ENCODE measurements around the gene MYH2.

MYH2 gene

DNA sequence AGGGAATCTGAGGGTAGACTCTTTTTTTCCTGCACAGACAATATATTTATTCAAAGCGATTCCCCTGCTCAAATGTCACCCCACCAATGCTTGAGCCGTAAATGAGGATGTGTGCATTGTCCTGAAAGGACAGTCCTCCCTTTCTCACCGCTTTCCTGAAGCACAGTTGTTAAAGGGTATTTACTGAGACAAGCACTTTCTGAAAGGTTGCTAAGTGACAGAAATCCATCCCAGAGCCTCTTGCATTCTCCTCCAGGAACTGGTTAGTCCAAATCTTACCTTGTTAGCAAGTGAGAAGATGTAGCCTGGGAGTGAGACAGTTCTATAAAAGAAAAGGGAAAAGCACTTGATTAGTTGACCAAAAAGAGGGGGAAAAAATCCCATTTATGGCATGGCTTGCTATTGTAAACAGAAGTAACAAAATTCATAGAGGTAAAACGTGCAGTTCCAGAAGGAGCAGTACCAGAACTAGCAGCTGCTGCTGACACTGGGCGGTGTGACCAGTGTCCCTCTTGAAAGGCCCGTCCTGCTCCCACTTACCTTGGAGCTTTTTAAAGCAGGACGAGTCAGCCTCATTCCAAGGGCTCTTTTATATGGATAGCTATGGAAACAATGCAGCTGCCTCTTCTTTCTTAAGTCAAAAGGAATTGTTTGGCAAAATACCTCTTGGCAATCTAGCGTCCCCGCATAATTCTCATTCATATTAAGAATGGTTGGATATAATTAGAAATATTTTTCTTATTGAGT, at the start of gene MYH2:
Gene MYH2, minus strand, starts transcription at position 563 of the 747 bp plus-strand sequence. CDS start 1,738 bp downstream, outside the sequence.
- ATAC-seq (replicated peaks; ENCODE audit: extremely low read depth, poor library complexity, severe bottlenecking) (no peak), DNase-seq (ENCODE audit: low spot score in 2 of 2) (no peak)
- peaks cover 25% of the 10 kb centered on the region for H3K27me3 Mint-ChIP-seq
- no peak within 1 kb of the TSS for H3K27ac Mint-ChIP-seq (ENCODE audit: low read depth)
- H3K9me3 Mint-ChIP-seq: no peaks in the 10 kb centered on the region
- no peaks in the 10 kb centered on the region for H3K36me3 Mint-ChIP-seq (ENCODE audit: insufficient read depth)
- no peaks in the 10 kb centered on the region for H3K4me1 Mint-ChIP-seq
- no peak within 1 kb of the TSS for H3K4me3 Mint-ChIP-seq

DNA sequence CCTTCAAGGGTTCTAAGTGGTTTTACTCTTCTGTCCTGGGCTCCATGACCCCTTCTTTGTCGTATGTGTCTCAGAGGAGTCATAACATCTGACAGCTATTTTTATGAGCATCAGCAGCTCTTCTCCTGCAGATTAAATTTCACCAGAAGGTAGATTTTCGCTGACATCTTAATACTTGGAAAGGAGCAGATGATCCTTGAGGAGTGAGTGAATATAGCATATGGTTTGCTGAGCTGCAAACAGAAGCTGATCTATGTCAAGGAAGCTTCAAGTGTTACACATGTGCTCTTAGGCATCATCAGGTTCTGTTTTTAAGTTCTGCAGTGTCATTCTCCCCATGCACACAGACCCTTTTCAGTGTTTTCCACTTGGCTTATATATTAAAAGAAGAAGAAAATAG, 49.2 kb upstream of the MYH2 start:
- Mint-ChIP-seq H3K9me3 (no peaks in the 10 kb centered on the region), H3K4me1 (no peaks in the 10 kb centered on the region), H3K27me3 (peaks cover 32% of the 10 kb centered on the region), H3K36me3 (ENCODE audit: insufficient read depth) (no peaks in the 10 kb centered on the region), H3K4me3 (no peak overlapping the region), H3K27ac (ENCODE audit: low read depth) (no peak overlapping the region)
- DNase-seq (ENCODE audit: low spot score in 2 of 2) (no peak), ATAC-seq (replicated peaks; ENCODE audit: extremely low read depth, poor library complexity, severe bottlenecking) (no peak)

GRCh38 chr17:10589553-10590145, 40.2 kb upstream of the MYH2 start:
- Mint-ChIP-seq H3K4me3 (no peak overlapping the region), H3K27me3 (peaks cover 63% of the 10 kb centered on the region), H3K36me3 (ENCODE audit: insufficient read depth) (no peaks in the 10 kb centered on the region), H3K4me1 (no peaks in the 10 kb centered on the region), H3K9me3 (no peaks in the 10 kb centered on the region), H3K27ac (ENCODE audit: low read depth) (no peak overlapping the region)
- no peak for DNase-seq (ENCODE audit: low spot score in 2 of 2)
- no peak for ATAC-seq (replicated peaks; ENCODE audit: extremely low read depth, poor library complexity, severe bottlenecking)

GRCh38 chr17:10585529-10585928, 36.1 kb upstream of the MYH2 start:
- Mint-ChIP-seq H3K27me3 (peaks cover 67% of the 10 kb centered on the region), H3K36me3 (ENCODE audit: insufficient read depth) (no peaks in the 10 kb centered on the region), H3K4me3 (no peak overlapping the region), H3K27ac (ENCODE audit: low read depth) (no peak overlapping the region), H3K9me3 (no peaks in the 10 kb centered on the region), H3K4me1 (no peaks in the 10 kb centered on the region)
- ATAC-seq (replicated peaks; ENCODE audit: extremely low read depth, poor library complexity, severe bottlenecking): no peak
- DNase-seq (ENCODE audit: low spot score in 2 of 2): no peak

- H3K36me3 Mint-ChIP-seq (ENCODE audit: insufficient read depth): no peaks in the 10 kb centered on the region
- no peaks in the 10 kb centered on the region for H3K4me1 Mint-ChIP-seq
- H3K4me3 Mint-ChIP-seq: no peak overlapping the region
- DNase-seq (ENCODE audit: low spot score in 2 of 2) (no peak), ATAC-seq (replicated peaks; ENCODE audit: extremely low read depth, poor library complexity, severe bottlenecking) (no peak)
- H3K27ac Mint-ChIP-seq (ENCODE audit: low read depth): no peak overlapping the region
- H3K9me3 Mint-ChIP-seq: no peaks in the 10 kb centered on the region
- peaks cover 50% of the 10 kb centered on the region for H3K27me3 Mint-ChIP-seq
Observed at GRCh38 chr17:10583834-10584233, 34.4 kb upstream of the MYH2 start.

GRCh38 chr17:10579270-10579669, 29.8 kb upstream of the MYH2 start:
- H3K27ac Mint-ChIP-seq (ENCODE audit: low read depth): no peak overlapping the region
- no peaks in the 10 kb centered on the region for H3K9me3 Mint-ChIP-seq

DNA sequence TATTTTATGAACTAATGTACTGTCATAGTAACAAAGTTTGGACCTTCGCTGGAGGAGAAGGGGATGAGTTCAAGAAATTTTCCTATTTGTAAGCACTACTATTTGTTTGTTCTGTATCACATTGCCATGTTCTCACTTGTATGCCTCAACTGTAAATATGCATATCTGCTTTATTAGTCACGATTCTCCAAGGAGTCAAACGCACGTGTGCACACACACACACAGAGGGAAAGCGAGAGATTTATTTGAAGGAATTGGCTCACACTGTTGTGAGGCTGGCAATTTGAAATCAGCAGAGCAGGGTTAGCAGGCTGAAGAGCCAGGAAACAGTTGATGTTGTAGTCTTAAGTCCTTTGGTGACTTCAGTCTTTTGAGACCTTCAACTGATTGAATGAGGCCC, 24.9 kb upstream of the MYH2 start:
- Mint-ChIP-seq H3K4me3 (no peak overlapping the region), H3K4me1 (no peaks in the 10 kb centered on the region), H3K9me3 (no peaks in the 10 kb centered on the region), H3K27ac (ENCODE audit: low read depth) (no peak overlapping the region), H3K36me3 (ENCODE audit: insufficient read depth) (no peaks in the 10 kb centered on the region), H3K27me3 (peaks cover 32% of the 10 kb centered on the region)
- ATAC-seq (replicated peaks; ENCODE audit: extremely low read depth, poor library complexity, severe bottlenecking): no peak
- DNase-seq (ENCODE audit: low spot score in 2 of 2): no peak

More at GRCh38 chr17:10579270-10579669, 29.8 kb upstream of the MYH2 start:
- H3K4me3 Mint-ChIP-seq: no peak overlapping the region
- DNase-seq (ENCODE audit: low spot score in 2 of 2): no peak
- H3K36me3 Mint-ChIP-seq (ENCODE audit: insufficient read depth): no peaks in the 10 kb centered on the region
- no peak for ATAC-seq (replicated peaks; ENCODE audit: extremely low read depth, poor library complexity, severe bottlenecking)
- peaks cover 36% of the 10 kb centered on the region for H3K27me3 Mint-ChIP-seq
- H3K4me1 Mint-ChIP-seq: no peaks in the 10 kb centered on the region

- Mint-ChIP-seq H3K4me1 (no peaks in the 10 kb centered on the region), H3K27me3 (peaks cover 50% of the 10 kb centered on the region), H3K9me3 (no peaks in the 10 kb centered on the region), H3K36me3 (ENCODE audit: insufficient read depth) (no peaks in the 10 kb centered on the region), H3K4me3 (no peak overlapping the region), H3K27ac (ENCODE audit: low read depth) (no peak overlapping the region)
- ATAC-seq (replicated peaks; ENCODE audit: extremely low read depth, poor library complexity, severe bottlenecking): no peak
- no peak for DNase-seq (ENCODE audit: low spot score in 2 of 2)
Observed at GRCh38 chr17:10563991-10564660, 14.7 kb upstream of the MYH2 start.

GRCh38 chr17:10558049-10558448, 8.6 kb upstream of the MYH2 start:
- Mint-ChIP-seq H3K4me3 (no peak overlapping the region), H3K4me1 (no peaks in the 10 kb centered on the region), H3K27ac (ENCODE audit: low read depth) (no peak overlapping the region), H3K36me3 (ENCODE audit: insufficient read depth) (no peaks in the 10 kb centered on the region), H3K27me3 (peaks cover 6% of the 10 kb centered on the region), H3K9me3 (no peaks in the 10 kb centered on the region)
- ATAC-seq (replicated peaks; ENCODE audit: extremely low read depth, poor library complexity, severe bottlenecking) (no peak), DNase-seq (ENCODE audit: low spot score in 2 of 2) (no peak)

DNA sequence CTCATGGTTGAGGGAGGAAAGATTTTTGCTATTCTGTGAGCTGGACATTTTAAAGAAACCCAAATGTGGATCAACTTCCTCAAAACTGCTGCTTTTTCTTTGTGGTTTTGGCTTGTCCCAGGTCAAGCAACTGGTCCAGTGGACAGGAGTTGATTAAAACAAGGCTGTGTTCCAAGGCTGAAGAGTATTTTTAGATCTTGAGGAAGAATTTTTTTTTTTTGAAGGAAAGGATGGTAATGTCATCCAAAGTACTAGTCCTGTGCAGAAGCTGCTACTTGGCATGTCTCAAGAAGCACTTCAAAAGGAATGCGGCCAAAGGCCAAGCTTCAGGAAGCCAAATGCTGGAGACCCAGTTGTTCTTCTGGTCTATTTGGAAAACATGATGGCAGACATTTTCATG, 8.0 kb upstream of the MYH2 start:
- H3K27me3 Mint-ChIP-seq: peaks cover 6% of the 10 kb centered on the region
- no peak overlapping the region for H3K4me3 Mint-ChIP-seq
- no peaks in the 10 kb centered on the region for H3K9me3 Mint-ChIP-seq
- ATAC-seq (replicated peaks; ENCODE audit: extremely low read depth, poor library complexity, severe bottlenecking) (no peak), DNase-seq (ENCODE audit: low spot score in 2 of 2) (no peak)
- H3K4me1 Mint-ChIP-seq: no peaks in the 10 kb centered on the region
- no peaks in the 10 kb centered on the region for H3K36me3 Mint-ChIP-seq (ENCODE audit: insufficient read depth)
- no peak overlapping the region for H3K27ac Mint-ChIP-seq (ENCODE audit: low read depth)

- Mint-ChIP-seq H3K36me3 (ENCODE audit: insufficient read depth) (no peaks in the 10 kb centered on the region), H3K4me1 (no peaks in the 10 kb centered on the region), H3K27me3 (peaks cover 6% of the 10 kb centered on the region), H3K9me3 (no peaks in the 10 kb centered on the region), H3K4me3 (no peak overlapping the region), H3K27ac (ENCODE audit: low read depth) (no peak overlapping the region)
- DNase-seq (ENCODE audit: low spot score in 2 of 2): no peak
- ATAC-seq (replicated peaks; ENCODE audit: extremely low read depth, poor library complexity, severe bottlenecking): no peak
Observed at GRCh38 chr17:10556301-10557005, 7.0 kb upstream of the MYH2 start.

DNA sequence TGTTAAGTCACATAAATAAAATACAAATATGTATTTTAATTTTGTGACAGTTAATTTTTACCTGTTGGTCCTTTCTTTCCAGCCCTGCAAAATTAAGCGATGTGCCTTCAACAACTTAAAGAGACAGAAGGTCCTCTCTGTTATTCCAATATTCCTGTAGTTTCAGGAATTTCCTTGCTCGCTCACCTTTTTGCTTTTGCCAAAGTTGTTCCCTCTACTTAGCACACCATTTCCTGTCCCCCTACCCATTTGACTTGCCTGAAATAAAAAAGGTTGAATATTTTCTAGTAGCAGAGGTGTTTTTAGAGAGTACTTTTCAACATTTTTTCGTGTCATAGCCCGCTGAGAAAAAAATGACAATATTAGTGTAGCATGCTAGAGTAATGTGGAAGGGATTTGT, 556 bp upstream of the MYH2 start:
- Mint-ChIP-seq H3K27ac (ENCODE audit: low read depth) (no peak overlapping the region), H3K36me3 (ENCODE audit: insufficient read depth) (no peaks in the 10 kb centered on the region), H3K9me3 (no peaks in the 10 kb centered on the region), H3K4me1 (no peaks in the 10 kb centered on the region), H3K4me3 (no peak overlapping the region), H3K27me3 (peaks cover 19% of the 10 kb centered on the region)
- ATAC-seq (replicated peaks; ENCODE audit: extremely low read depth, poor library complexity, severe bottlenecking) (no peak), DNase-seq (ENCODE audit: low spot score in 2 of 2) (no peak)
